NOMO-1 (cell line): ENCODE data around the gene MMP3.

ENCODE experiments used
- DNase-seq, 2 experiments: peaks; one replicate each; lab custom pipeline; 2025; ENCODE audit not compliant: unreplicated experiment in 2 of 2; lab: John Stamatoyannopoulos, UW

Gene MMP3

DNA sequence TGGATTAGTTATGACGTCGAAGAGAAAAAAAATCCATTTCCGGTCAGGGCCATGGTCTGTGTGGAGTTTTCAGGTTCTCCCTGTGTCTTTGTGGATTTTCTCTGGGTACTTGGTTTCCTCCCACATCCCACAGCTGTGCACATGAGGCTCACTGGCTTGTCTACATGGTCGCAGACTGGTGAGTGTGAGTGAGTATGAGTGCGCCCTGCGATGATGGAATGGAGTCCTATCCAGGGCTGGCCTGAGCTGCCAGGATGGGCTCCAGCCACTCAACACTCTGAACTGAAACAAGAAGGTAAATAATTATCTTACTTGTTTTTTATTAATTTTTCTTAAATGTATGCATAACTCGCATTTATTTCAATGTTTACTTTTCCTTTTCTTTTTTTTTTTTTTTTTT, 10.8 kb downstream of the MMP3 start:
- DNase-seq = no peak

DNA sequence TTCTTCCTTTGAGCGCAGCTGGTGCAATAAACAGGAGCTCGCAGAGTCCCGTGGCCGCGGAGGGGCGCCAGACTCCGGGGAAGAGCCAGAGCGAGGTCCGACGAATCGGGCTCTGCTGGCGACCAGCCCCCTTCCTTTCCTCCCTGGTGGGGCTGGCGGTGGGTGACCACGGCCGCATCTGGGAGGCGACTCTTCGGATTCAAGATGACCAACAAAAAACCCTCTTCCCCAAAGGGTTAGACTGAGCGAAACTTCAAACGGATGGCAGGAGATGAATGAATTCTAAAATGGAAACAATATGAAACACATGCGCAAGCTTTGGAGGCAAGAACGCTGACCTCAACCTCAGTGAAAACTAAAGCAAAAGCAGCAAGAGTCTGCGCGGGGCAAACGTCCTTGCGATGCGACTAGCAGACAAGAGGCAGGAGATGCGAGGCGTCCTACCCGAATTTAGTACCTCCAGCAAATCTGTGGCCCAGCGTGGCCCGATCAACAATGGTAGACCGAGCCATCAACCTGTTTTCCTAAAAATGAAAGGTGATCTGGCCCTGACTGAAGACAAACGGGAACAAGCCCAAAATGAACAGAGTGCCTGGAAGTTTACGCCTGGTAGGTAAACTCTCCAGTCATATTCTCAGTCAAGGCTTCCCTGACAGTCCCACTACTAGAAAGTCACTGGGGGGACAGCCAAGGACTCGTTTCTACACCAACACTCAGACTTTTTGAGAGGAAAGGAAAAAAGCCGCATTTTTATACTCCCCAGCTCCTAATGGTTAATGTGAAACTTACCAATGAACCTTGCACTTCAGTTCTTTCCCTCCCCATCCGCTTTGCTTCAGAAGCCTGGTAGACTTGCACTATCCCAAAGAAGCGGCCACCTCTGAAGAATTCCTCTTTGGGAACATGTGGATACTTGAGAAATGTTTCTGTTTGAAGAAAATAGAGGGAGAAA, 11.6 kb downstream of the MMP3 start:
- DNase-seq = peak; percentile 14 to 31

DNA sequence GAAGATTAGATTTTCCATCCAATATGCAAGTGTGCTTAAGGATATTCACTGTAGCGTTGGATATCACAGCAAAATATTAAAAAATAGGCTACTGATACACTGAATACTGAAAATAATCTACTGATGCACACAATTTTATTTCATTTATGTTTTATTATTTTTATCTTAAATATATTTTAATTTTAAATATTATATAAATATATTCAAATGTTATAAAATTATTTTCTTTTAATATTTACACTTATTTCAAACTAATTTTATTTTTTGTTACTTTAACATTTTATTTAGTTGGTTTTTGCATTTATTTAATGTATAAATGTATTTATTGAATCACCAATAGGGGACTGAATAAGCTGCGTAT, 12.3 kb downstream of the MMP3 start:
- no peak for DNase-seq

DNA sequence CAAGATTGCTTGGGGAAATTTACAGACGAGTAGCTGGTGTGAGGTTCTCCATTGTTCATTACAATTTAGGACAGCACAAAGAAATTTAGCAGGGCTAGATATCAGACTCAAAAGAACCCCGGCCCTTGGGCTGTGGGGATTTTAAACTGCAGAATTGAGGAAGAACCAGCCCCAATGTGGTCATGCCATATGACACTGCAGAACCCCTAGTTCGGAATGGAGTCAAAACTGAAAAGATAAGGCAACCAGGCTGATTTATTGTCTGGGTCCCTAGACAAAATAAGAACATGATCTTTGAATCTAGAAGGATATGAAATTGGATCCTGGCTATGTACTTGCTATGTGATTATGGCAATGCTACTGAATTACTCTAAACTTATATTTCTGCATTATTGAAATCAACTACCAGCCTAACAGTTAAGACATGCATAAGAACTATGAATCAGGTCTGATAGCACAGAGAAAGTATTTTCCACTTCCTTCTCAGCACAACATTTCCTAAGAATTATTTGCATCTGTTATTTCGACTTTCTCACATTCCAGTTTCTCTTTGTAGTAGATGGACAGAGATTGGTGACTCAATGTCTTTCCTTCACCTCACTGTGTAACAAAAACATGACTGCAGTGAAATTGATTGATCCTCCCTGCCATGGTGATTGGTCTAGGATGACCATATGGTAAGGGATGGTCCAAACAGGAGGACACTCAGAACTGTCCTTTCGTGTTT, 13.2 kb downstream of the MMP3 start:
- DNase-seq = no peak

DNA sequence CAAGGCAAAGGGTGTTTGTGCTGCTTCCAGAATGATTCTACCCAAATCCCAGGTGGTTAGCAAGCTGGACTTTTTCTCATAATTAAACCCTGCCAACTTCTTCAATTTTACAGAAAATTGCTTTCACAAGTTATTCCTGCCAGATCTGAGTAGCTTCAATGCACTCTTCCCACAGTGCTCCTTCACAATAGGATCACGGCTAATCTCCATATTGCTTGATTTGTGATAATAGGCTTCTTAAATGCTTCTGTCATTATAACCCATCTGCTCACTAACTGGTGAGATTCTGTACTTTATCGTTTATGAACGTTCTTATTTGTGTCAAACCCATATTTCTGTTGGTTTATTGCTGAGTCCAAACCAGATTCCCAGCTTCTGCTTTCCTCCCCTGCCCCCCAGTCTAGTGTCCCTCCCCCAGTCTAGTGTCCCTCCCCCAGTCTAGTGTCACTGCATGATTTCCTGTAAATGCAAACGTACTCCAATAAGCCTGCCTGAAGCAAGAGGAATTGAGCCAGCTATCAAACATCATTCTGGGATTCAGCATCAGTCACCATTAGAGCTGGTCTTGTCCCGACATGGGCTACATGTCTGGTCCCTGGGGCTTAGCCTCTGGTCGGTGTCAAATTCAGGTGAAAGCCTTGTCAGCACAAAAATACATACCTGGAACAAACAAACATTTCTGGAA, 14.0 kb downstream of the MMP3 start:
- no peak for DNase-seq

DNA sequence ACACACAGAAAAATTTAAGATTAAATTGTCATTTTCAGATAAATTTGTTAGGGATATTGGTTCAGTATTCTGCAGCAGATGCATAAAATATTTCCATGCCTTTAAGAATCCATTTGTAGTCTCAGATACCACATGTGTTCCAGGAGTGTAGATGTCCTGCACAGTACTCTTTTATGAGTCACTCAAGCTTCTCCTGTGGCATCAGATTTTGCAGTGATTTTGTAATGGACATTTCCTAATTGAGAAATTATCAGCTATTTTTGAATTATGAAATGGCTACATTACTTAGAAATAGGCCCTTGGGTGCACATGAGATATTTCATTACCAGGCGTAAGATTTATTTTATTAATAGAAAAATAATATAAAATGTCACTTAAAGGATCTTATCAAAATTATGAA, 18.9 kb downstream of the MMP3 start:
- DNase-seq = no peak

DNA sequence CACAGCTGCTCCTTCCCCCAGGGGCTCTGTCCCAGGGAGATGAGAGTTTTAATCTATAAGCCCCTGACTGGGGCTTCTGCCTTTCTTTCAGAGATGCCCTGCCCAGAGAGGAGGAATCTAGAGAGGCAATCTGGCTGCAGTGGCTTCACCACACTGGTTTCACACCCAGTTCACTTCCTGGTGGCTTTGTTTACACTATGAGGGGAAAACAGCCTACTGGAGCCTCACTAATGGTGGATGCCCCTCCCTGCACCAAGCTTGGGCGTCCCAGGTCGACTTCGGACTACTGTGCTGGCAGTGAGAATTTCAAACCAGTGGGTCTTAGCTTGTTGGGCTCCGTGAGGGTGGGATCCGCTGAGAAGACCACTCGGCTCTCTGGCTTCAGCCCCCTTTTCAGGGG, 23.9 kb downstream of the MMP3 start:
- no peak for DNase-seq

DNA sequence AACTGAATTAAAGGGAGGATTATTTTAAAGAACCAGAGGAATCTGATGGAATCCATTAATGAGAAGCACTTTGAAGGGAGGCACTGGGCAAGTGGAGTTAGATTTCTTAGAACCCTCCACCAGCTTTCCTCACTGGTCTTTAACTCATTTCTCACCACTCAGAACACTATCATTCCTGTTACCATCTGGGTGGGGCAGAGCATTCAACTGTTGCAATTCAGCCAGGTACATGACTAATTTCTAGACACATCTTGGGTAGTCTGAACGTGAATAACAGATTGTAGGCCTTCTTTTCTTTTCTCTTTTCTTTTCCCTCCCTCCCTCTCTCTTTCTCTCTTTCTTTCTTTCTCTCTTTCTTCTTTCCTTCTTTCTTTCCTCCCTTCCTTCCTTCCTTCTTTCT, 29.9 kb downstream of the MMP3 start:
- no peak for DNase-seq

DNA sequence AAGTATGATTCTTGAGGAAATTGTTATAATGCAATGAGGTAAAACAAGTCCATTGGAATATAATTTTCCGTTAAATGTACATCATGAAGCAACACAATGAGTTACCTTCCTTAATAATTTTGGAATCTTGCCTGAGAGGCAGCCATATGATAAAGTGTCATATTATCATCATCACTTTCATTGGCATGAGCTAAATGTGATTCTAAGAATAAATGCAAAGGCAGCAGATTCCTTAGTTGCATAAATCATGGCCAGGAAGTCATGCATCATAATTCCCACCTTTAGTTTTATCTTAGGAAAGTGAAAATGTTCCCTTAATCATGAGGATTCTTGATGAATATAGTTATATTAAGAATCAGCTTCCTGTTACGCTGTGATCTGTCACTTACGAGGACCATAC, 31.2 kb downstream of the MMP3 start:
- DNase-seq = no peak

DNA sequence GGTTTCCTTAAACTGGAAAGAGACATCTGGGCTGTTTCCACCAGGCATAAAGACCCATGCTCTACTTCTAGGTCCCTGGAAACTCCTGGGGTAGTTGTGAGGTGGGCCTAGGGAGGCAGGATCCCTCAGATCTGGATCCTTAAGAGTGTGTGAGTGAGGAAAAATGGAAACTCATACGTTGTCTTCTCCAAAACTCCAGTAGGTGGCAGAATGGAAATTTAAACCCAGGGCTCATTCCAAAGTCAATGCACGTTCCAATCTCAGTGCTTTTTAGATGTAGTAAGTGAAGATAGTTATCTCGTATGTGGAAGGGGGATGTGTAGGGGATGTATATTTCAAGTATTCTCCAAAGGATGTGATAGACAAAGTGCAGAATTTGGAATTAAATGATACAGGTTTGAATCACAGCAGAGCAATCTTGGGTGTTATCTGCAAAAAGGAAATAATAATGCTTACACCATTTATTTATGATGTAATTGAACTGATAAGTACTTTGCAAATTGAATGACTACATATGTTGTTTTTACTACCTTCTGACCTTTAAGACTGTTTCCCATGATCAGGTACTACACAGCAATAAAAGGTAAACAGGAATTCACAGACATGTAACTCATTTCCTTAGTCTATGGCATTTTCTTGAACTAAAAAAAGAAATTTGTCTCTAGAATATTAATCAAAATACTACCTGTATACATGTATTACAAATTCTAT, 32.3 kb downstream of the MMP3 start:
- no peak for DNase-seq

DNA sequence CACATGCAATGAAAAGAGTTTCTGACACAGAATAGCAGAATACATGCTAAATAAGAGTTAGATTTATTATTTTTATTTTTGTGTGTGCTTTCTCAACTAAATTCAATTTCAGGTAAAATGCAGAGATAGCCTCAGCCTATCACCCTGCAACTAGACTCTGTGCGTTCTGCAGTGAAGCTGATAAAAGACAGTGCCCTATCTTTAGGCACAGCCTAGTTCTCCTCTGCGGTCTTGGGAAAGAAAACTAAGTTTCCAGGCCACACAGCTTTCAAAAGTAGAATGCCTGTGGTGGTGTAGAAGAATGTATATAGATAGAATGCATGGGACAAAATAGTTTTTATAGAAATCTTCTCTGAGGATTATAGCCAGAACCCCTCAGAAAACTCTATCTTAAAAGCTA, 33.4 kb downstream of the MMP3 start:
- no peak for DNase-seq

DNA sequence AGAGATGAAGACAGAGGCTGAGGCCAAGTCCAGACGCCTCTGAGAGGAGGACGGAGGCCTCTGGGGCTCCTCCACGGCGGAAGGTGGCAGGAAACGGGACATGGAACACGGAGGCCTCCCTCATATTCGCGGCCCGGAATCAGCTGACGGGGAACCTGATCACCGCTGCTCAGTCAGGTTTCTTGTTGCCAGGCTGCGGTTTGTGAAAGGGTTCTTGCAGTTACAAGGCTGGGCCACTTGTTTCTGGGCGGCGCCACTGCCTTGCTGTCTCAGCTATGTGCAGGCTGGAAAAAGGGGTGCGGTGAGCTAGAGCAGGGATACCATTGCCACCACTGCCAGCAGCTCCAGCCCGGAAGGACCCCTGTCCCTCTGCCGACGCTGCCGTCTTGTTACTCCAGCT, 35.5 kb downstream of the MMP3 start:
- no peak for DNase-seq

DNA sequence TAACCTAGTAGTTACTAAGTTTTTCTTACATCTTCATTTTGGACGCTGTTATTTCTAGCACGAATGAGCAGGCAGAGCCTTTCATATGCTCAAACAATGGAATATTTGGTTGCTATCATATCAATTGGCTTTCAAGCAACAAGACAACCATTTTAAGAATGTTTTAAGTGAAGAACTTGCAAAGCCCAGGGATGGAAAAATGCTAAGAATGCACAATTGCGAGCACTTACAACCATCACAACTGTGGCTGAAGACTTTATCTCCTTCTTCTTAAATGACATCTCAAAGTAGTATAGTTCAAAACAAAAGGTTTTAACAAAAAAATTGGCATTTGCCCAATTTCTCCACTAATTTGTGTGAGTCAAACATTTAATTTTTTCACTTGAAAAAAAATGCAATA, 37.1 kb downstream of the MMP3 start:
- no peak for DNase-seq

DNA sequence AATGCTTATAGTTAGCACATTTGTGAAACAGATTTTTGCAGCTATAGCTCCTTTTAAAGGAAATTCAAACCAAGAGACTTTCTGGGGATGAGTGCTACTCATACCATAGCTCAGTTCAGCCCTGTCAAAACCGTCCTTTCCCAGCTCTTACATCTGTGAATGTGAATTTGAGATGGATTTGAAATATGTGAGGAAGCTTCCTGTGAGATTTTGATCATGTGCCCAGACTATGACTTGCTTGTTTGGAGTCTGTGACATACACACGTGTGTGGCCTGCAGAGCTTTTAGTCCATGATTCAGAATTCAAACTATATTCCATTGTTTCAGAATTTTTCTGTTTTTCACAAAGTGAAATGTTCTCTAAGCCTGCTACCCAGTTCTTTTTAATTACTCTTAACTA, 41.1 kb downstream of the MMP3 start:
- DNase-seq = no peak

DNA sequence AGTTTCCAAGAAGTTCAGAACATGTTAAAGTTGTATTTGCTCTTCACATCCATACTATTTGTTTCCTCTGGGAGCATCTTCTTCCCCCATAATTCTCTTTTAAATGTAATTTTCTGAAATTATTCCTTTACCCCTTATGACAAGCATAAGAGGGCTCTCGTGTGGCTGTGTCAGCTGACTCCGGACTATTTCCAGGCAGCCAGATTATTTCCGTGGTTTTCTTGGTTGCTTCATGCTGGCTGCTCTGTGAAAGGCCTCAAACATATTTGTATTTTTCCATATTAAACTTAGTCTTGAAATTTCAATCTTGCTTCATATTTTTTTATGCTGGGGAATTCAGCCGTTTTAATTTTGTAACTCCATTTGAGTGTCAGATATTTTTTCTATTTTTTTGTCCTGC, 42.6 kb downstream of the MMP3 start:
- no peak for DNase-seq

DNA sequence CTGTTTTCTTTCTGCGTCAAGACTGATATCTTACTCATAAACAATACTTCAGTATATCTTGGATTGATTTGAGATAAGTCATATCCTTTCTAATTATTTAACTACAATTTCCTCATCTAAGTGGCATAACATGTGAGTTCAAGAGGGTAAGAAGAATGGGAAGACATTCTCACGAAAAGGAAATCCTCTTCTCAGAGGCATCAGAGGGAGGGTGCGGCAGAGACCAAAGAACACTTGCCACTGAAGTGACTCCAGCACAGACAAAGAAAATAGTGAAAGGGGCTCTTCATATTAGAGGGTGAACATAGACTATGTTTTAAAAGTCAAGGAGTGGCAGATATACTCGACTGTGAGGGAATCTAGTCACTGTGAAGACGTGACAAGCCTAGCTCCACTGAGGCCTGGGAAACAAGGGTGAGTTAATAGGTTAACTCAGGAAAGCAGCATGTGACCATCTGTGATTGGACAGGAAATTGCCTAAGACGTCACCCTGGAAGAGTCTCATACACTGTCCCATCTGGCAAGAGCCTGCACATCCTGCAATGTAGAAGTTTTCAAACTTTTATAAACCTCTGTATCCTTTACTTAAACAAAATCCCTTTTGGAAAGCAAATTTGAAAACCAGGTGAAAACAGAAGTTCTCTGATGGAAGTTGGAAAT, 43.6 kb downstream of the MMP3 start:
- DNase-seq = no peak

DNA sequence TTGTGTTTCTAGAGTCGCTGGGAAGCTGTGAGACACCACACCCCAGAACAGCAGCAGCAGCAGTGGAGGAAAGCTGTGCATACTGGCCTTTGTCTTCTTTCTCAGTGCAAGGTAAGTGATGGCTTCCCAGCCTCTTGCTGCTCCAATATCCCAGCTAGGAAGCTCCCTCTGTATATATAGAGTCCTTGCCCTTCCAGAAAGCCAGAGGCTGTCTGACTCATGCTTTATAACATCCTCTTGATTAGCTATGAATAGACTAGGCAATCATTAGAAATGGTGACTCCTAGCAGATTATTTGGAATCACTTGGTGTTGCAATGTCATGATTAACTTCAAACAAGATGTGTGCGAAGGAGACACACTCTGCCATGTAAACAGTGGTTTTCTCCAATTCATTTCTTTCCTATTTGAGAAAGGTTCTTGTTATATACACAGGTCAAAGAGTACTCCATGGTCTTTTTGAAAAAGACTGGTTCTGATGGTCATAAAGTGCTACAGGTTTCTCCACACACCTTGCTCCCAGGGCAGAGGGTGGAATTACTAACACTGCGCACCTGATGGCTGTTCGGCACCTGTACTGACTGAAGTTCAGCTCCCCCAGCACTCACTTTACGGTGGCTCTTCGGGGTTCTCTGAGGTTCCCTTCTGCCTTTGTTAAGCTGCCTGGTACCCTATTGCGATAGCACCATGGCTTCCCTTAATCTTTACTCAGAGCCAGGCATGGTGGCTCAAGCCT, 45.2 kb downstream of the MMP3 start, which contains the start of gene MMP1:
TSS of gene MMP1 (minus strand) at position 149 of the 735 bp plus-strand sequence. CDS start at position 81, 68 bp downstream.
- no peak for DNase-seq

DNA sequence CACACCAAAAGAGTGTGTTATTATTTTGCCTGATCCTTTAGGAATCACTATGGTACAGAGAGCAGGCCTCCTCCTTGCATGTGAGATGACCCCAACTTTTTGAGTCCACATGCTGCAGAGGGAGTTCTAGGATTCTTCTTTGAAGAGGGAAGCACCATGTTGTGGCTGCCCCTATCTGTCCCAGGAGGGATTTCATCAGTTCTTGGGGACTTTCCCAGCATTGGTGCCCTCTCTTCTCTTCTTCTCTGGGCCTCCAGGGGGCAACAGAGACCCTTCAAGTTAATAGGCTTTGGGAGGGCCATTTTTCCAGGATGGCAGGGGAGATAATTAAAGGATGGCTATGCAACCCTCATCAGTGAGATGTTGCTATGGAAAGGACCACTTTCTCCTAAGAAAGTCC, 49.0 kb downstream of the MMP3 start:
- DNase-seq = no peak

DNA sequence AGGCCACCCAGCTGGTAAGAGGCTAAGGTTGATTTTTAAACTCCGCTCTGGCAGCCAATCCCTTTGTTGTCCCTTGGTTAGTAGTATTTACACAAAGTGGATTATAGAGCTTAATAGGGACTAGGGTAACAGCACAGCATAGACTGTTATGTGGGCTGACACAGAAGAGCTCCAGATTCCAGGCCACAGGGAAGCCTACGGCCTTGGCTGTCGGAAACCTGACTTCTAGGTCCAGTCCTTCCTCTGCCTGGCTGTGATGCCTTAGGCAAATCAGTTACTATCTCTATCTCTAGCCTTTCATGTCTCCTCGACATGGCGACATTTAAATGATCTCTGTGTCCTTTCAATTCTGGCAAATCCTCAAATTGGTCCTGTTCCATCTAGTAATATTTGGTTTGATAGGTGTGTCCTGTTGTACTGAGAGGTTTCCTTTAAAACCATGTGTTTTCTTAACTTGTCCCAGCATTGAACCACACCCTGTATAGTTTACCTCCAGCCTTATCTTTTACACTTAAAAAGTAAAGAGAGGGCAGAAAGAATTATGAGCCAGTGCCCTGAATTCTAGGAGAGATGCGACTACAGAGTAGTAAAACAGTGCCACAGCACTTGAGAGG, 49.6 kb downstream of the MMP3 start:
- DNase-seq = no peak
